KG1 (cell line): ENCODE results near the gene CERK.

ENCODE experiments used
- DNase-seq: peaks from one replicate; lab custom pipeline; 2025; lab: John Stamatoyannopoulos, UW

Gene CERK

GRCh38 chr22:46731246-46732040 is 6.6 kb downstream of the CERK start:
- DNase-seq: no peak

- no peak for DNase-seq
Measured at GRCh38 chr22:46730568-46731245, 7.3 kb downstream of the CERK start.

DNA sequence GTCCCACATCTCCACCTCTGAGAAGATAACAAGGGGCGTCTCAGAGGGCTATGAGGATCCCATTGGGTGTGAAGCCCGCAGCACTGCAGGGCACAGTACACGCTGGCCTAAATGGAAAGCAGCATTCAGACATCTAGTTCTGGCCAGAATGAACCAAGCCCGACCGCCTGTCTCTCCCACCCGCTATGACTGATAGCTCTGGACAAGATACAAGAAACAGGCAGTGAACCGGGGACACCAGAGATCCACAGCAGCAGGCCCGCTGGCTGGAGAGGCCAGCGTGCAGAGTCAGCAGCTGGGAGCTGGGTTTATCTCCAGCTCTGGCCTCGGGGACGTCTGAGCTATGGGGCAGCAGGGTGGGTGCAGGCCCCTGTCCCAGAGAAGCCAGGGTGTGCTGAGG is 9.6 kb downstream of the CERK start:
- DNase-seq: no peak

GRCh38 chr22:46727813-46728364 is 10.2 kb downstream of the CERK start:
- no peak for DNase-seq

- DNase-seq: no peak
Measured at GRCh38 chr22:46726986-46727317, 11.1 kb downstream of the CERK start.

DNA sequence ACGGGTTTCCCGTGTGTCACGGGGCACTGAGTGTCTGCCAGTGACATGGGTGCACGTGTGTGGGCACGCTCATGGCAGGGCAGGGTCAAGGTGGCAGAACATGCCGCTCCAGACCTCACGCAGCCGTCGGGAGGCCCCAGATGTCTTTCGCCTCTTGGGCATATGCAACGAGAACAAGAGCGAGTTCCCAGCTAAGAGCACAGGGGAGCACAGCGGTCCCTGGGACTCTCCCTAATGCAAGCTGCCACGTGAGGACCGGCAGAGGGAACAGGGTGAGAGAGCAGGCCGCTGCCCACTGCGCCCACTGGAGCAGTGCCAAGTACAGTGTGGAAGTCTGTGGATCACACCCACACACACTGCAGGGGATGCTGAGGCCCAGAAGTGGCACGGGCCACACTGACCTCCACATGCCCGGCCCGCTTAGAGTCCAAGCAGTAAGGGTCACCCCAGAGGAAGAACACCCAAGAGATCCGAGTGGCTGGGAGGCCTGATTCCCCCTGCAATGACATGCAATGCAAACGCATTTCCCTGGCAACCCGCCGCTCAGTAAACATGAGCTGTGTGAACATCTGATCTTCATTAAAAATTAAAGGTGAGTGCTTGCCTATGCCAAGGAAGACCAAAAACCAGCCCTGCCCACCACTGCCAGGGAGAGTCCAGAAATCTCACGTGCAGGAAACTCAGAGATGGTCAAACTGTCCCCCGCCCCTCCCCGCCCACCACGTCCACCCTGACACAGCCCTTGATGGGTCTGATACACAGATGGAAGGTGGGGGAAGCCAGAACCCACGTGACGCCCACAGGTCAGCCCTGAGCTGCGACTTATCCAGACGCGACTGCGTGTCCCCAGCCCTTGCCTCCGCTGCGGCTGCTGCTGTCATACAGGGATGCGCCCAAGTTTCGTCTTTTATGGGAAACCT is 11.7 kb downstream of the CERK start:
- DNase-seq: no peak

GRCh38 chr22:46725096-46725495 is 13.0 kb downstream of the CERK start:
- DNase-seq: no peak

DNA sequence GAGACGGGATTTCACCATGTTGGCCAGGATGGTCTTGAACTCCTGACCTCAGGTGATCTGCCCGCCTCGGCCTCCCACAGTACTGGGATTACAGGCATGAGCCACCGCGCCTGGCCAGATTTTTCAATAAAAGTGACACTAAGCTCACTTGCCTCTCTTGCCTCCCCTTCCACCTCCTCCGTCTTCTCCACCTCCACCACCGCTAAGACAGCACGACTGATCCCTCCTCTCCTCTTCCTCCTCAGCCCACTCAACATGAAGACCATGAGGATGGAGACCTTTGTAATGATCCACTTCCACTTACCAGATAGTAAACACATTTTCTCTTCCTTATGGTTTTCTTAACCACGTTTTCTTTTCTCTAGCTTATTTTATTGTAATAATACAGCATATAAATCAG is 14.2 kb downstream of the CERK start:
- no peak for DNase-seq

GRCh38 chr22:46721501-46722085 is 16.5 kb downstream of the CERK start:
- no peak for DNase-seq

DNA sequence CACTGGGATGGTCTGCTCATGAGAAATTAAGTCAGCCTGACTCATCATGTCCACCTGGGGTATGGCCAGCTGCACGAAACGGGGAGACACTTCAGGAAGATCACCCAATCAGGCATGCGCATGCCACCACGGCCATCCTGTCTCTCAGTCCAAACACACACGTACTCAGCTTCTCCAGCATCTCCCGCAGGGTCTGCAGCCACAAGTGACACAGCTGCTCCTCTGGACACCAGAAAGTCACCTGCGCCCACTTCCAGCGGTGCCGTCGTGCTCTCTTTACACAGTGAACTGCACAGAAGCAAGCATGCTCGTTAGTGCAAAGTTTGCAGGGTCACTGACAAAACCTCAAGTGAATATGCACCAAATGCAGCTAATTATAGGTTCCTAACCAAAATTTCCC is 18.1 kb downstream of the CERK start:
- DNase-seq: no peak

DNA sequence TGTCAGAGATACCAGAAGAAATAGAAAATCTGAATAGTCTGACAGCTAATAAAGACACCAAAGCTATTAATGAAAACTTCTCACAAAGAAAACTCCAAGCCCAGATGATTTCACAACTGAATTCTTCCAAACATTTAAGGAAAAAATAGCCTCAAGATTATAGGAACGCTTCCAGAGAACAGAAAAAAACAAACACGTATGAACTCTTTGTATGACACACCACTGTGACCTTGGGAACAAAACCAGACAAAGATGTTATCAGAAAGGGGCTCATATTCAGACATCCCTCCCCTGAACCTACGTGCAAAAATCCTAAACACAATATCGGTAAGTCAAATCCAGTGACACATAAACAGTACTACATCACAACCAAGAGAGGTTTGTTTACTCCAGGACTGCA is 23.5 kb downstream of the CERK start:
- no peak for DNase-seq

GRCh38 chr22:46712288-46712687 is 25.8 kb downstream of the CERK start:
- no peak for DNase-seq

DNA sequence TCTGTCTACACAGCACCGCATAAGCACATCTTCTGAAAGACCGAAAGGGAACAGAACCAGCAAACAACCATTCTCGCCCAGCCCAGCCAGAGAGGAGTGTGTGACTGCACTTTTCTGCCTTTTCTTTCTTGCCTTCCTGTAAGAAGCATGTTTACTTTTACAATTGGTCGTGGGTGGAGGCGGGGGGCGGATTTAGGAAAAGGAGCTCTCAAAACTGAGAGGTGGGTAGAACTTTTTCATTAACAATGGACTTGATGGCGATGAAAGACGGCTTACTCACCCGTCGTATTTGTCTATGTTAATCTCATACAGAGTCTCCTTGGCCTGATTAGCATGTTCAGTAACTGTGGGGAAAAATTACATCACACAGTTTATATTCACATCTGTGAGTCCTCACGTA is 27.2 kb downstream of the CERK start:
- DNase-seq: no peak

DNA sequence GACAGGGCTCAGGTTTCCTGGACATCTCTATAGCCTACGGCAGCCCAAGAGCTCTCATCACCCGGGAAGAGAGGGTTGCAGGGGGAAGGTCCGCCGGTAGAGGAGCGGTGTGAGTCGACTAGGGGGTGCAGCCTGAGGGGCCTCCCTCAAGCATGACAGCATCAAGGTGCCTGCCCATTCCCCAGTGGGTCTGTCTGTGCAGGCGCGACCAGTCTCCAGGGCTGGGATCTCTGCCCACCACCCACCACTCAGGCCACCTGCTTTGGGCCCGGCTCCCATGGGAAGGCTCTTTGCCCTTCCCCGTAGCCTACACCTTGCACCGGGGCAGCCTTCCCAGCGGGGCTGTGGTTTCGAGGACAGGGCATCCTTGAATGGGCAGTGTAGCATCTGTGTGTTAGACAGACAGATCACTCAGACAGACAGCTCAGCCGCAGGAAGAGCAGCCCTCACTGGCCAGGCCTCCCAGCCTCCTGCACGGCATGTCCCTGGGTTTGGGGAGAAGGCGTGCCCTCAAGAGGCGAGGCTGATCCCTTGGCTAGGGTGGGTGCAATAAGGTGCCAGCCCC is 29.2 kb downstream of the CERK start:
- DNase-seq: no peak

DNA sequence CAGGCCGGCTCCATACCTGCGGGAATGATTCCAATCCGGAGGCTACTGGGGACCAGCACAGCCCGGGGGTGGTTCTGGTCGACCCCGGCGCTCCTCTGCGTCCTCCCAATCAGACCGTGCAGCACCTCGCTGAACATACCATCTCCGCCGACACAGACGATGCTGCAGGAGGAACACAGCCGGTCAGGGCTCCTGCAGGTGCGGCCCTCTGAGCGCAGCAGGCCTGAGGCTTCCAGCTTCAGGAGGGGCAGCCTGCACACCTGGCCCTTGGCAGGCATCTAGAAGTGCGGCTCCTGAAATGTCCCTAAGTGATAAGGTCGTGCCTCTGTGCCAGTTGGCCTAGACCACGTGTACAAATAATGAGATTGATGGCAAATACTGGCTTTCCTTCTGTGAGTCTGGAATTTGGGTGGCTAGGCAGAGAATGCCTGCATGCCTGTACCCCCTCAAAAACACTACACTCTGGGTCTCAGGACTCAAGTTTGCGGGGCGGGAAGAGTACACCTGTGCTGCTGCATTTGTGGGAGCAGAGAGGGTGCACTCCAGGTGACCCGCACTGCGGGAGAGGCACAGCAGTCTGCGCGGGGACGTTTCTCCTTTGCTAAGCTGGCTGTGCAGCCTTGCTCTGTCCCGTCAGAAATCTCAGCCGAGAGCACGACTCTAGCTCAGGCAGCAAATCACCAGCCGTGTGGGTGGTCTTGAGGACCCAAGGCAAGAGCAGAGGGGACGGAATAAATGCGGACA is 30.1 kb downstream of the CERK start:
- DNase-seq: no peak

- no peak for DNase-seq
Measured at GRCh38 chr22:46707305-46707704, 30.7 kb downstream of the CERK start.

- DNase-seq: no peak
Measured at GRCh38 chr22:46706060-46706459, 32.0 kb downstream of the CERK start.

DNA sequence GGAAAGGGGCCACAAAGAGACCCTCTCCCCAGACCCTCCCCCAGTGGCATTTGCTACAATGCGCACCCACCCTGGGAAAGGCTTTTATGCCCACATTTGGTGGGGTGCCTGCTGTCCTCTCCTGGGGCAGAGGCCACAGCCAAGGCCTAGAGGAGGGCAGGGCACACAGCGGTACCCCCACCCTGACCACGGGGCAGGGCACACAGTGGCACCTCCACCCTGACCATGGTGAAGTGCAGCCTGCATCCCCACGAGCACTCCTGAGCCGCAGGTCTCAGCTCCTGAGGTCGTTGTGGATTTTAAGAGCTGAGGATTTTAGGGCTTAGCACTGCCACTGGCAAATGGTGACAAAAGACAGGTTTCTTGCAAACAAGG is 34.1 kb downstream of the CERK start:
- no peak for DNase-seq

GRCh38 chr22:46703171-46703995 is 34.7 kb downstream of the CERK start:
- no peak for DNase-seq

- DNase-seq: no peak
Measured at GRCh38 chr22:46701262-46701661, 36.8 kb downstream of the CERK start.
